Myocyte (in vitro differentiated cells): ENCODE measurements around the gene NONO. TPM values are rescaled to one million over a fixed set of nuclear protein-coding genes. Genes with fewer than 3 reads are reported as not detected.
"Not testable (repeated sequence)": the region's sequence is repeated elsewhere in the genome, so short reads cannot be mapped to it uniquely, and the experiment has no call there.

ENCODE experiments used
- DNase-seq: peaks from one replicate; pipeline ENCODE4 v3.0.0-alpha.2; 2012; ENCODE audit warnings: low read depth
- total RNA-seq: library from RNA; depleted of rRNA; stranded (reverse); fragments of >200 nt; gene quantifications from 2 replicates; pipeline ENCODE4 v1.2.3, GENCODE V29; 2014

Gene NONO
- total RNA-seq, 1 donor from 2014 or later = 373 TPM

DNA sequence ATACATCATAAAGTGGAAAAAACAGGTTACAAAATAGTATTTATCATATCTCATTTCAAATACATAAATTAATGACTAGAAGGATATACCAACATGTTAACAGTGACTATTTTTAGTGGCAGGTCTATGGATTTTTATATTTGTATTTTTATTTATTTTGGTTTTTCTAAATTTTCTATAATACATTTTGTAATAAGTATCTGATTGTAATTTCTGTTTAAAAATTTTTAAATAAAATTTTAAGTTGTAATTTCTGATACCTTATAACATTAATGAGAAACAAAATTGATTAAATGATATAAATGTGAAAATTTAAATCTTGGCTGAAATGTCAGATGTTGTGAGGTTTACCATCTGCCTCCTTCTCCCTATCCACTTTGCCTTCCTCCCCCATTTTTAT lies 2.5 kb downstream of the NONO start:
- no peak for DNase-seq

DNA sequence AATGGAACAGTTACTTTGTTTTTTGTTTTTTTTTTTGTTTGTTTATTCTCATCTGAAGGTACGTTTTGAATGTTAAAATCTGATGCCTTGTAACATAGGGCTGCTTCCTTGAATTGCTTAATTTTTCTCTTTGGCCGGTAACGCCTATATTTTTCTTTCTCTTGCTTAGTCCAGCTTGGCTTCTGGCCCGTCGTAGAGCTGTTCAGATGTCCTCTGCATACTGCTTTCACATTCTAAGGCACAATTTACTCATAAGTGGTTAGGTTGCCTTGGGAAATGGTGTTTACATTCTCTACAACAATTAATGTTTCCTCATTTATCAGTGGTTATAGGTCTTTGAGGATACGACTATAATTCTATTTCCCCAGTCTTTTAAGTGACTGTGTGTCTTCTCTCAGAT lies 7.9 kb downstream of the NONO start:
- no peak for DNase-seq

DNA sequence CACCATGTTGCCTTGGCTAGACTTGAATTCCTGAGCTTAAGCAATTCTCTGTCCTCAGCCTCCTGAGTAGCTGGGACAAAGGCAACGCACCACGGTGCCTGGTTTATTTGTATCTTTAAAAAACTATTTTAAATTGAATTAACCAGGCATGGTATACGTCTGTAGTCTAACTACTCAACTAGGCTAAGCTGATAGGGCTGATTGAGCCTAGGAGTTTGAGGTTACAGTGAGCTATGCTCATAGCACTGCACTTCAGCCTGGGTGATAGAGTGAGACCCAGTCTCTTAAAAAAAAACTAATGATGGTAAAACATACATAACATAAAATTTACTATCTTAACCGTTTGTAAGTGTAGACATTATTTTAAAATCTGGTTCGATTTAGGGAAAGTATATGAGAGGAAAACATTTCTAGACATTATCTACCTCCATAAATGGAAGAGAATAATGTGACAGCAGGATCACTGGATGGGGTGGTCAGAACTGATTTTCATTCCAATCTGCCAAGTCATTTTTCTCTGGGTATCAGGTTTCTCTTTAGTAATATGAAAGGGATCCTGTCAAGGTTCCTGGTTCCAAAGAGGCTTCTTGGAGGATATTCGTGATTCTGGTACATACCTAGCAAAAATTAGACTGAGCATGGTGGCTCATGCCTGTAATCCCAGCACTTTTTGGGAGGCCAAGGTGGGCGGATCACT lies 9.4 kb downstream of the NONO start:
- peak; percentile 59 for DNase-seq

- DNase-seq = no peak
Measured at GRCh38 chrX:71296806-71297205, 13.4 kb downstream of the NONO start.

DNA sequence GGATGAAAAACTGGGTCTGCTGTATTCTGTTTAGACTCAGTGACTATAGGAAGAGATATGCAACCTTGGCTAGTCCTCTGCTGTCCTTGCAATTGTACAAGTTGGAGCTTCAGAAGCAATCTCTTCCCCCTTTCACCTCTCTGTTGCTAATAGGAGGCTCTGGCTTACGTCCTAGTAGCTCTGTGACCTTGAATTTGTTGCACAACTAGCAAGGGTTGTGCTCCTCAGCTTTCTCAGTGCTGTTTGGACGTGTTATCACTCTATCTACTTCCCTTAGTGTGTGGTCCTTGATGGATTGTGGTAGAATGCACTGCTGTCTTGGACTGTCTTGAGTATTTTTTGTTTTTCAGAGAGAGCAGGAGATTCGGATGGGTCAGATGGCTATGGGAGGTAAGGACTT lies 14.7 kb downstream of the NONO start:
- no peak for DNase-seq

GRCh38 chrX:71300064-71300463 lies 16.6 kb downstream of the NONO start:
- DNase-seq = not testable (repeated sequence)

GRCh38 chrX:71300495-71300894 lies 17.1 kb downstream of the NONO start:
- DNase-seq = not testable (repeated sequence)

DNA sequence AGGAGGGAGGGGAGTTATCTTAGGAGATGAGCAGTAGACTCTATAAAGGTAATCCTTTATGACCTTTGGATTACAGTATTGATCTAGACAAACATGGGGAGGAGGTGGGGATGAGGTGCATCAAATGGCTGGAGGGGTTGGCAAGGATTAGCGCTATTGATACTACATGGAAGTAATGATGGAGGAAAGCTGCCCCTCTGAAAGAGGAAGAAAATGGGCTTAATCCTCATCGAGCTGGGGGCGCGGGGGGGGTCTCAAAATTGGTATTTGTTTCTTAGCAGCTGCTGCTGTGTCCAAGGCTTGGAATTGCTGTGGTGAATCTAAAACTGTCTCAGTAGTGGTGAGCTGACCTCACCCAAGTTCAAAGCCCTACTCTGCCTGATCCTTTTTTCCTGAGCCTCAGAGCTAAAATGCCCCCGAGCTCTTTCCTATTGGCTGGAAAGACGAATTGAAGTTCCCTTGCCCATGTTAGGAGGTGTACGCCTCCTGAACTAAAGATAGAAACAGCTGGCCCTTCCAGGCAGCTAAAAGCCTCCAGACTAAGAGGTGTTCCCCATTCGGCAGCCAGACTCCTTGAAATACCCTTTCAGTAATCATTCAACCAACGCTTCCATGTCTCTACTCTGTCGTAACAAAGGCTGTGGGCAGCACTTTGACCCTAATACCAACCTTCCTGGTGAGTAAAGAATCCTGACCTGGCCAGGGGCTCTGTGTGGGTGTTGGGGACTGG lies 17.9 kb downstream of the NONO start, which contains the start of gene ITGB1BP2:
Gene ITGB1BP2, plus strand, starts transcription at position 556 of the 730 bp plus-strand sequence. Its CDS starts 57 bp downstream, at position 613.
- DNase-seq = peak; percentile 92

- no peak for DNase-seq
Measured at GRCh38 chrX:71302461-71303213, 19.2 kb downstream of the NONO start.

DNA sequence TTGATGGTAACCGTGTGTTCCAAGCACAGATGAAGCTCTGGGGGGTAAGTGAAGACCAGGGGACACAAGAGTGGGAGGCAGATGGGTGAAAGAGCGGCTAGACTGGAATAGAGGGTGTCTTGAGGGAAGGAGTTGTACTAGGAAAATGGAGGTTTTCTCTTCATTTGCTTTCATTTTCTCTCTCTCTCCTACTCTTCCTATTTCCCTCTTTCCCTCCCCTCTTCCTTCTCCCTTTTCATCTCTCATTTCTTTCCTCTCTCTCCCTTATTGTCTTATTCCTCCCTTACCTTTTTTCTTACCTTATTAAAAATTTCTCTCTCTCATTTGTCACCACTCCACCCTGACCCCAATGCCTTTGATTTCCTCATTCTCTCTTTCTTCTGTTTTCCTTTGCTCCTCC lies 21.1 kb downstream of the NONO start:
- no peak for DNase-seq

DNA sequence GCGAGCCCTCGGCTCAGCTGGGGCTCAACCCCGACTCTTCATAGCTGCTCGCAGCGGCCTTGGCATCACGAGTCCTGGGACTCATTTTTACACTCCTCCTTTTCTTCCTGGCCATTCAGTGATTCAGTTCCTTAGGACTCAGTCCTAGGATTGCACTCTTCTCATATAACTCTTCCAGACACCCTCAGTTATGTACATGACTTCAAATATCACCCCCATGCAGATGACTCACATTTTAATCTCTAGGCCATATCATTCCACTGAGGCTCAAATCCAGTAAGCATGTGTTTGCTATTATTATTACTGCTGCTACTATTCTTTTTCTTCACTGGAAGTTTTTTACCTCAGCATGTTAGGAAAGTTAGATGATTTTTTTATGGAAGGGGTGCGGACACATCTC lies 32.5 kb downstream of the NONO start:
- peak; percentile 14 for DNase-seq

GRCh38 chrX:71316959-71317358 lies 33.5 kb downstream of the NONO start:
- DNase-seq = peak; percentile 37

- peak; percentile 78 for DNase-seq
Measured at GRCh38 chrX:71320126-71320525, 36.7 kb downstream of the NONO start.

GRCh38 chrX:71321731-71322130 lies 38.3 kb downstream of the NONO start:
- no peak for DNase-seq

GRCh38 chrX:71324452-71324851 lies 41.0 kb downstream of the NONO start:
- not testable (repeated sequence) for DNase-seq

DNA sequence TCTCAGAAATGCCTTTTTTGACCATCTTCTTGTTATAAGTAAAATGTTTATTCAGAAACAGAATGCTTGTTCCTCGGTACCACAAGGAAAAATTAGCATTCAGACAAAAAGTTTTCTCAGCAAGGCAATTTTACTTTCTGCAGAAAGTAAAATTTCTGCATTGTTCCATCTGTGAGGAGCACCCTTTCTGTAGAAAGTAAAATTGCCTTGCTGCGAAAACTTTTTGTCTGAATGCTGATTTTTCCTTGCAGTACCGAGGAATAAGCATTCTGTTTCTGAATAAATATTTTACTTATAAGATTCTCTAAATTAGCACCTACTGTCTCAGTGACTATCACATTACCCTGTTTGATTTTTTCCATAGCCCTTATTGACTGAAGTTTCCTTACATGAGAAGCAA lies 43.0 kb downstream of the NONO start:
- no peak for DNase-seq

- DNase-seq = not testable (repeated sequence)
Measured at GRCh38 chrX:71349151-71349665, 65.8 kb downstream of the NONO start.

- DNase-seq = not testable (repeated sequence)
Measured at GRCh38 chrX:71349867-71350266, 66.4 kb downstream of the NONO start.
